K562 (cell line): ENCODE data around the gene EIF3M. TPM values are rescaled to one million over a fixed set of nuclear protein-coding genes. Genes with fewer than 3 reads are reported as not detected.

Experiments
- CREB1 ChIP-seq, 2 experiments: sonication (generic) in 1 of 2; formaldehyde crosslinking in 1 of 2; IDR thresholded peaks; 2 replicates each; pipeline versions ENCODE4 v1.6.1 to v1.8.0; 2012 to 2022; ENCODE audit warnings: inconsistent platforms in 1 of 2, mild to moderate bottlenecking in 1 of 2, missing genetic modification reagents in 1 of 2, moderate library complexity in 1 of 2
- ESRRA ChIP-seq: fragments of 450-650 bp; IDR thresholded peaks from 2 replicates; pipeline ENCODE4 v1.6.1; 2014; ENCODE audit warnings: low read depth, mild to moderate bottlenecking, moderate library complexity, borderline replicate concordance
- FOXA3 ChIP-seq, 2 experiments: fragments of 450-650 bp in 1 of 2; sonication (generic) in 1 of 2; formaldehyde crosslinking; IDR thresholded peaks in 1 of 2; conservative IDR thresholded peaks in 1 of 2; 2 replicates each; pipeline versions ENCODE4 v1.4.0 to v1.8.0; 2020 to 2022; ENCODE audit warnings: mild to moderate bottlenecking in 2 of 2, missing genetic modification reagents in 1 of 2
- HDAC3 ChIP-seq: fragments of 450-650 bp; IDR thresholded peaks from 2 replicates; pipeline ENCODE4 v1.6.1; 2018; ENCODE audit warnings: borderline replicate concordance, mild to moderate bottlenecking, moderate library complexity; ENCODE audit not compliant: partially characterized antibody
- HDAC8 ChIP-seq: fragments of 450-650 bp; IDR thresholded peaks from 2 replicates; pipeline ENCODE4 v1.6.1; 2016; ENCODE audit warnings: mild to moderate bottlenecking, missing genetic modification characterization, moderate library complexity, missing compliant biosample characterization
- HNRNPK ChIP-seq: fragments of 200-400 bp; formaldehyde crosslinking; IDR thresholded peaks from one replicate; pipeline ENCODE4 v1.6.1; 2018; ENCODE audit warnings: mild to moderate bottlenecking, low read depth, low read length; ENCODE audit not compliant: poor library complexity, severe bottlenecking
- IRF9 ChIP-seq: fragments of 450-650 bp; IDR thresholded peaks from 2 replicates; pipeline ENCODE4 v1.6.1; 2016; ENCODE audit warnings: missing biosample characterization, missing genetic modification characterization
- JUN ChIP-seq, 2 experiments: sonication (generic) in 1 of 2; formaldehyde crosslinking in 1 of 2; IDR thresholded peaks; 2 replicates each; pipeline versions ENCODE4 v1.6.1 to v1.8.0; 2012 to 2022; ENCODE audit warnings: borderline replicate concordance in 2 of 2, mild to moderate bottlenecking in 2 of 2, improper control_type of control experiment in 1 of 2, low read depth in 1 of 2, low read length in 1 of 2, missing genetic modification reagents in 1 of 2
- PRMT5 ChIP-seq: sonication (generic); formaldehyde crosslinking; IDR thresholded peaks from 2 replicates; pipeline ENCODE4 v1.5.0; 2020; ENCODE audit warnings: missing genetic modification reagents
- RBFOX2 ChIP-seq: fragments of 200-400 bp; formaldehyde crosslinking; IDR thresholded peaks from 2 replicates; pipeline ENCODE4 v1.6.1; 2017; ENCODE audit warnings: low read depth, mild to moderate bottlenecking, low read length, moderate library complexity
- SAP30 ChIP-seq: fragments of 200-600 bp; sonication (generic); IDR thresholded peaks from 2 replicates; pipeline ENCODE4 v1.6.1; 2012; ENCODE audit warnings: borderline replicate concordance, low read depth, mild to moderate bottlenecking, moderate library complexity, low read length, control low read depth, inconsistent platforms; ENCODE audit not compliant: insufficient read depth, poor library complexity, severe bottlenecking
- TAF9B ChIP-seq: fragments of 450-650 bp; IDR thresholded peaks from 2 replicates; pipeline ENCODE4 v1.6.1; 2018; ENCODE audit warnings: mild to moderate bottlenecking; ENCODE audit not compliant: partially characterized antibody
- TBL1XR1 ChIP-seq, 2 experiments: IDR thresholded peaks; 2 replicates each; pipeline ENCODE4 v1.6.1; 2012; ENCODE audit warnings: improper control_type of control experiment in 2 of 2, low read length in 2 of 2, mild to moderate bottlenecking in 1 of 2
- ZC3H8 ChIP-seq: fragments of 450-650 bp; IDR thresholded peaks from 2 replicates; pipeline ENCODE4 v1.6.1; 2017
- ZEB2 ChIP-seq: fragments of 450-650 bp; IDR thresholded peaks from 2 replicates; pipeline ENCODE4 v1.6.1; 2016
- ZKSCAN1 ChIP-seq: fragments of 150-350 bp; IDR thresholded peaks from 2 replicates; pipeline ENCODE4 v1.6.1; 2016; ENCODE audit warnings: low read depth, low read length
- ZNF639 ChIP-seq, 2 experiments: fragments of 200-800 bp in 1 of 2; sonication (Bioruptor generic) in 1 of 2; sonication (generic) in 1 of 2; formaldehyde crosslinking in 1 of 2; IDR thresholded peaks in 1 of 2; conservative IDR thresholded peaks in 1 of 2; 2 replicates each; pipeline versions ENCODE4 v1.5.0 to v1.6.1; 2016 to 2020; ENCODE audit warnings: missing compliant biosample characterization in 1 of 2, missing genetic modification characterization in 1 of 2, missing genetic modification reagents in 1 of 2
- polyA plus RNA-seq, 8 experiments: library from polyadenylated mRNA; depleted of rRNA in 4 of 8; stranded (reverse) in 5 of 8; unstranded in 3 of 8; fragments of >200 nt; fragmentation: Nextera tagmentation in 2 of 8; fragmentation: Illumina TruSeq in 1 of 8; extraction: Ambion mirVana in 2 of 8; extraction: Trizol in 1 of 8; gene quantifications; 2 replicates each; pipeline versions ENCODE4 v1.2.1 to v1.2.3, GENCODE V29; 2011 to 2014; ENCODE audit warnings: inconsistent platforms in 1 of 8, missing spikeins in 1 of 8
- total RNA-seq, 7 experiments: library from RNA; depleted of rRNA in 6 of 7; stranded (reverse); fragments of >200 nt in 6 of 7; fragmentation: Illumina TruSeq in 2 of 7; extraction: Trizol in 2 of 7; gene quantifications; 2 replicates each; pipeline versions ENCODE4 v1.2.1 to v1.2.3, GENCODE V29; 2011 to 2021; ENCODE audit warnings: low replicate concordance in 1 of 7
- TF ChIP-seq, protein P1 (sequence below): fragments of 450-650 bp; IDR thresholded peaks from 2 replicates; pipeline ENCODE4 v1.6.1; 2014; ENCODE audit warnings: low read depth, mild to moderate bottlenecking, moderate library complexity, borderline replicate concordance
- TF ChIP-seq, protein P2 (sequence below): fragments of 250-450 bp; sonication (Bioruptor Pico); IDR thresholded peaks from 2 replicates; pipeline ENCODE4 v1.9.0; 2021; ENCODE audit warnings: mild to moderate bottlenecking
- TF ChIP-seq, protein P3 (sequence below): fragments of 250-450 bp; sonication (Bioruptor Pico); IDR thresholded peaks from 2 replicates; pipeline ENCODE4 v1.8.0; 2021; ENCODE audit warnings: borderline replicate concordance, mild to moderate bottlenecking, moderate library complexity; ENCODE audit not compliant: poor library complexity, severe bottlenecking

Gene EIF3M
- total and polyA plus RNA-seq, 9 of the 15 experiments (the other 6 are each of a cell fraction or from before 2014, with no cell fraction given): 602 to 2,015 (median 1,058) TPM

GRCh38 chr11:32583459-32584271, at the start of gene EIF3M (continued):
- TF ChIP-seq FOXA3 (CRISPR knock-in tag; conservative IDR thresholded peaks at IDR 0.05 in 1 of 2, IDR thresholded peaks at IDR 0.05 in 1 of 2): no peak
- TF ChIP-seq, protein P1, sequence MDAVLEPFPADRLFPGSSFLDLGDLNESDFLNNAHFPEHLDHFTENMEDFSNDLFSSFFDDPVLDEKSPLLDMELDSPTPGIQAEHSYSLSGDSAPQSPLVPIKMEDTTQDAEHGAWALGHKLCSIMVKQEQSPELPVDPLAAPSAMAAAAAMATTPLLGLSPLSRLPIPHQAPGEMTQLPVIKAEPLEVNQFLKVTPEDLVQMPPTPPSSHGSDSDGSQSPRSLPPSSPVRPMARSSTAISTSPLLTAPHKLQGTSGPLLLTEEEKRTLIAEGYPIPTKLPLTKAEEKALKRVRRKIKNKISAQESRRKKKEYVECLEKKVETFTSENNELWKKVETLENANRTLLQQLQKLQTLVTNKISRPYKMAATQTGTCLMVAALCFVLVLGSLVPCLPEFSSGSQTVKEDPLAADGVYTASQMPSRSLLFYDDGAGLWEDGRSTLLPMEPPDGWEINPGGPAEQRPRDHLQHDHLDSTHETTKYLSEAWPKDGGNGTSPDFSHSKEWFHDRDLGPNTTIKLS: peak; percentile 87; the same call in 1 of the 2 replicates
- TF ChIP-seq, protein P2, sequence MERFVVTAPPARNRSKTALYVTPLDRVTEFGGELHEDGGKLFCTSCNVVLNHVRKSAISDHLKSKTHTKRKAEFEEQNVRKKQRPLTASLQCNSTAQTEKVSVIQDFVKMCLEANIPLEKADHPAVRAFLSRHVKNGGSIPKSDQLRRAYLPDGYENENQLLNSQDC (CRISPR knock-in tag): no peak
- peak; percentile 99 for TF ChIP-seq RBFOX2
- no peak for TF ChIP-seq HDAC3
- no peak for TF ChIP-seq ZNF639 (CRISPR knock-in tag; conservative IDR thresholded peaks at IDR 0.05 in 1 of 2, IDR thresholded peaks at IDR 0.05 in 1 of 2)
- TF ChIP-seq SAP30: peak; percentile 91
- peak; percentile 59; the same call in 1 of the 2 replicates for TF ChIP-seq ESRRA
- TF ChIP-seq TAF9B: peak; percentile 88
- no peak for TF ChIP-seq ZEB2
- no peak for TF ChIP-seq JUN (IDR thresholded peaks at IDR 0.05; ENCODE audit: borderline replicate concordance, low read depth, low read length)
- no peak; the same call in 1 of the 2 replicates for TF ChIP-seq JUN (CRISPR knock-in tag; IDR thresholded peaks at IDR 0.05; ENCODE audit: borderline replicate concordance)
- TF ChIP-seq IRF9: no peak
- no peak for TF ChIP-seq PRMT5 (CRISPR knock-in tag)
- TF ChIP-seq, protein P3, sequence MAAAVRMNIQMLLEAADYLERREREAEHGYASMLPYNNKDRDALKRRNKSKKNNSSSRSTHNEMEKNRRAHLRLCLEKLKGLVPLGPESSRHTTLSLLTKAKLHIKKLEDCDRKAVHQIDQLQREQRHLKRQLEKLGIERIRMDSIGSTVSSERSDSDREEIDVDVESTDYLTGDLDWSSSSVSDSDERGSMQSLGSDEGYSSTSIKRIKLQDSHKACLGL (CRISPR knock-in tag): peak; percentile 49
- peak; percentile 66; the same call in 1 of the 2 replicates for TF ChIP-seq HDAC8 (tag)
- no peak for TF ChIP-seq HNRNPK
- TF ChIP-seq ZKSCAN1: no peak
- no peak for TF ChIP-seq ZC3H8
- peak; percentile 66 for TF ChIP-seq CREB1 (IDR thresholded peaks at IDR 0.05)
- TF ChIP-seq CREB1 (CRISPR knock-in tag; IDR thresholded peaks at IDR 0.05): peak; percentile 69; the same call in 1 of the 2 replicates
- TF ChIP-seq TBL1XR1 (IDR thresholded peaks at IDR 0.05; ENCODE audit: low read length in 2 of 2): no peak
